GM10266 (cell line): ENCODE results near the gene PCNX4.

Source experiments
- DNase-seq: peaks from one replicate; pipeline ENCODE4 v3.0.0; 2012; ENCODE audit errors: extremely low spot score
- TF ChIP-seq, protein P1 (sequence below): IDR thresholded peaks from 2 replicates; pipeline ENCODE4 v1.5.1; 2012; ENCODE audit warnings: mild to moderate bottlenecking, low read depth; ENCODE audit not compliant: control insufficient read depth, insufficient read depth; ENCODE audit errors: missing control alignments

Gene PCNX4

DNA sequence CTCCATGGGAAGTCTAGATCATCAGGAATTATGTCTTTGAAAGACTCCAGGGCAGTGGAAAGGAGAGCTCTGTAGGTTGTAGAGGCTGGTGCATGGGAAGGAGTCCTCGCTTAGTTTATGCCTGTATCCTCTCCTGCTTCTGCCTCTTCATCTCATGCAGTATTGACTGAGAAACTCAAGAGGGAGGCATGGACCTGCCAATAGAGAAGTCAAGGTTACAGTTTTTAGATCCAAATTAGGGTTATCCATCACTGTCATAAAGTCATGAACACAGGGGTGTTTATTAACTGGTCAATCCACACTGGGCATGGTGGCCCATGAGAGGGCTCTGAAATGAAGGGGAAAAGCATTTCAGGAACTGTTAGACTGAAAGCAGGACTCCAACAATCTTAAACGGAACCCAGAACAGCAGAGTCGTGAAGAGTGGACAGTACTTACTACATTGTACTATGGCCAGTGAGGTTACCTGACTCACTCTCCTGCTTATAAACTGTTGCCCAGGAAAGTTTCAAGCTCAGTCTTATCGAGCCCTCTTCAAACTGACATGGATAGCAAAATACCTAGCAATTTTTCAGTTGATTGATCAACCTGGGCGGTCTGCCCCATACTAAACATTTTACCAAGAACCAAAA, 103.6 kb downstream of the PCNX4 start:
- no peak for DNase-seq
- TF ChIP-seq, protein P1, sequence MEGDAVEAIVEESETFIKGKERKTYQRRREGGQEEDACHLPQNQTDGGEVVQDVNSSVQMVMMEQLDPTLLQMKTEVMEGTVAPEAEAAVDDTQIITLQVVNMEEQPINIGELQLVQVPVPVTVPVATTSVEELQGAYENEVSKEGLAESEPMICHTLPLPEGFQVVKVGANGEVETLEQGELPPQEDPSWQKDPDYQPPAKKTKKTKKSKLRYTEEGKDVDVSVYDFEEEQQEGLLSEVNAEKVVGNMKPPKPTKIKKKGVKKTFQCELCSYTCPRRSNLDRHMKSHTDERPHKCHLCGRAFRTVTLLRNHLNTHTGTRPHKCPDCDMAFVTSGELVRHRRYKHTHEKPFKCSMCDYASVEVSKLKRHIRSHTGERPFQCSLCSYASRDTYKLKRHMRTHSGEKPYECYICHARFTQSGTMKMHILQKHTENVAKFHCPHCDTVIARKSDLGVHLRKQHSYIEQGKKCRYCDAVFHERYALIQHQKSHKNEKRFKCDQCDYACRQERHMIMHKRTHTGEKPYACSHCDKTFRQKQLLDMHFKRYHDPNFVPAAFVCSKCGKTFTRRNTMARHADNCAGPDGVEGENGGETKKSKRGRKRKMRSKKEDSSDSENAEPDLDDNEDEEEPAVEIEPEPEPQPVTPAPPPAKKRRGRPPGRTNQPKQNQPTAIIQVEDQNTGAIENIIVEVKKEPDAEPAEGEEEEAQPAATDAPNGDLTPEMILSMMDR, result peak; percentile 53

DNA sequence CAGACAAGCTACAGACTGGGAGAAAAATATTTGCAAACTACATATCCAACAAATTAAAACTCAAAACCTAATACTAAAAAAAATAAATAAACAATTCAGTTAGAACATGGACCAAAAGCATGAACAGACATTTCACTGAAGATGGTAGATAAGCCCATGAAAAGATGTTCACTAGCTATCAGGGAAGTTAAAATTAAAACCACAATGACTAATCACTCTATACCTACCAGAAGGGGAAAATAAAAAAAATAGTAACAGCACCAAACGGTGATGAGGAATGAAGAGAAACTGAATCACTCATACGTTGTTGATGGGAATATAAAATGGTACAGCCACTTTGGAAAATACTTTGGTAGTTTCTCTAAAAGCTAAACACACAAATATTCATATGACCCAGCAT, 104.6 kb downstream of the PCNX4 start:
- TF ChIP-seq, protein P1, result no peak
- no peak for DNase-seq

DNA sequence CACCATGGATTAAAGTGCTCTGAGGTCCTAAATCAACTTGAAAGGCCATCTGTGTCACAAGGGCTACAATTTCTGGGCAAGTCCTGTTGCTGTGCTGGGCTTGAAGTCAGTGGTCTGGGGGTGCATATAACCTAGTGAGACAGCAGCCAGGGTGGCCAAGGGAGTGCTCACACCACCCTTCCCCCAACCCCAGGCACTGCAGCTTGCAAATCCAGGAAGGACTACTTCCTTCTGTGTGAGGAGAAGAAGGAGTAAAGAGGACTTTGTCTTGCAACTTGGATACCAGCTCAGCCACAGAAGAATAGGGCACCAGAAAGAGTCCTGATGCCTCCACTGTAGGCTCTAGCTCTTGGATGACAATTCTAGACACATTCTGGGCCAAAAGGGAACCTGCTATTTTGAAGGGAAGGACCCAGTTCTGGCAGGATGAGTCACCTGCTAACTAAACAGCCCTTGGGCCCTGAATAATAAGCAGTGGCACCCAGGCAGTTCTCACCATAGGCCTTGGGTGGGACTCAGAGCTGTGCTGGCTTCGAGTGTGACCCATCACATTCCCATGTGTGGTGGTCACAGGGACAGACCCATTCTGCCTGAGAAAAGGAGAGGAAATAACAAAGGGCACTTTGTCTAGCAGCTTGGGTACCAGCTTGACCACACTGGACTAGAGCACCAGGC, 106.0 kb downstream of the PCNX4 start:
- no peak for DNase-seq
- TF ChIP-seq, protein P1, result no peak

DNA sequence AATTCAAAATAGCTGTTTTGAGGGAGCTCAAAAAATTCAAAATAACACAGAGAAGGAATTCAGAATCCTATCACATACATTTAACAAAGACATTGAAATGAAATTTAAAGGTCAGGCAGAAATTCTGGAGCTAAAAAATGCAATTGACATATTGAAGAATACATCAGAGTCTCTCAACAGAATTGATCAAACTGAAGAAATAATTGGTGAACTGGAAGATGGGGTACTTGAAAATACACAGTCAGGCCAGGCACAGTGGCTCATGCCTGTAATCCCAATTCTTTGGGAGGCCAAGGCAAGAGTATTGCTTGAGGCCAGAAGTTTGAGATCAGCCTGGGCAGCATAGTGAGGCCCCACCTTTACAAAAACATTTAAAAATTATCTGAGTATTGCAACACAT, 107.6 kb downstream of the PCNX4 start:
- TF ChIP-seq, protein P1, result no peak
- DNase-seq, result no peak

DNA sequence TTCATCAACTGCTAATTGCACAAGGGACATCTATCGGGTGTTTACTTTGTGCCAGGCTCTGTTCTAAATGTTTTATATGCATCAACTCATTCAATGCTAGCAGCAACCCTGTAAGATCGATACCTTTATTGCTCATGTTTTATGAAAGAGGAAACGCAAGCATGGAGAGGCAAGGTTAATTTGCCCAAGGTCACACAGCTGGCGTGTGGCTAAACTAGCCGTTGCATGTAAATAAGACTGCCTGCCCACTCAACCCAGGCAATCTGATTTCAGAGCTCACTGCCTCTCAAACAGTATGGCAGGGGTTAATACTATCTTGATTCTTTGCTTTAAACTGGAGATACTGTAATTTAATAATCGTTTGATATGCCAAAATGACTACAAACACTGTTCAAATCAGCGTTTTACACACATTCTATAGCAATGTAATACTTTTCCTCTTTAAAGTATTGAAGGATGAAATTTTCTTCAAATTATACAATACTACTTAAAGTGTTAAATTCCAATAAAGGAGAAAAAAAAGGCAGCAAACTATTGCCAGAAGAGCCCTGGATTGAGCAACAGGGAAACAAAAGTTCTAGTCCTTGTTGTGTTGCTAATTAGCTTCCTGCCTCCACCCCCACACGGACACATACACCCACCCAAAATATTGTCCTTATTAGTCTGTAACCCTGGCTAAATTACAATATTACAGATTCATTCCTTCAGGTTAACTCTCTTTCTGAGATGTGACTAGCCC, 112.5 kb downstream of the PCNX4 start:
- peak; percentile 21 for DNase-seq

DNA sequence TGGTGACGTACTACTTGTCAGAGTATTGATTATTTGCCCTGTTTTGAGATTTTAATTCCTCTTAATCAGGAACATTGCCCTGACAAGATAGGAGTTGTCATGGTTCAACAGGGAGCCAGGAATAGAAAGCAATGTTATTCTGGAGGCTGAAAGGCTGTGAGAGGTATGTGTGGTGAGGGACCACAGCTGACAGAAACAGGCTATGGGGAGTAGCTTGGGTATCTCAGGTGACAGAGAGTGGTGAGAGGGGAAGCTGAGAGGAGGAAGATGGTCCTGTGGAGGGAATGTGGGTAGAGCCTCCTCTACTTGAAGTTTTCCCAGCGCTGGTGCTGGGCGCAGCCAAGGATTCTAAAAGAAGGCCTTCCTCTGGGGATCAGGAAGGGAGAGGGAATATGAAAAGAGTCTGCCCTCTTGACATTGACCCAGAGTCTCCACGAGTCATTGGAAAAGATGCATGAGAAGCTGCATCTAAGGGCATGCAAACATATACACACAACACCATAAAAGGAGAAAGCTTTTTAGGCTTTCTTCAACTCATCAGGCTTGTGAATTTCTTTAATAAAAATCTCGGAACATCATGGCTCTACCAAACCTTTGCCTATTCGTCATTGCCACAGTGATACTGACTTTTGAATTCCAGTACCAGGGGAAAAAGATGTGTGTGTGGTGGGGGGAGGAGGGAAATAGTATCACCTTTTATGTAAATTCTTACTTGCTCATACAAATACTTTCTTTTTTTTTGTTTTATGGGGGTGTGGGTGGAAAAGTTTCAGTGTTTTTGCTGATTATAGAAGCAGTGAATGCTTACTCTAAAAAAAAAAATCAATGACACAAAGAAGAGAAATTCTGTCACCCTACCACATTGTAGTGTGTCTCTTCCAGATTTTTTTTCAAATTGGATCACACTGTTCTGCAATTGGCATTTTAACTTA, 113.4 kb downstream of the PCNX4 start:
- TF ChIP-seq, protein P1, result no peak
- DNase-seq, result no peak

More for the DNA sequence above, 112.5 kb downstream of the PCNX4 start:
- TF ChIP-seq, protein P1, result no peak
